ENCODE data around the gene TFRC. TPM values are rescaled to one million over a fixed set of nuclear protein-coding genes. Genes with fewer than 3 reads are reported as not detected.

Gene TFRC
- 100 to 1,000 TPM; 341 to 347 TPM for total RNA-seq

GRCh38 chr3:196081834-196082618, at the start of gene TFRC:
TSS of gene TFRC (minus strand) at chr3:196082090. CDS start at chr3:196077099, 4,991 bp downstream.
- H3K4me3 Mint-ChIP-seq = peak within 1 kb of the TSS; percentile 99
- ChIA-PET POLR2A (interaction anchor here (1.1 to 1.7 kb wide), 3 partner anchors 30 to 105 kb away, joined by 3 to 12 read pairs (median 3); no protein-coding TSS in a partner anchor), CTCF (interaction anchor here (1.0 kb wide), 2 partner anchors 8 to 114 kb away, joined by 3 to 6 read pairs; no protein-coding TSS in a partner anchor)
- H3K4me1 Mint-ChIP-seq (ENCODE audit: low read depth) = peaks cover 31% of the 10 kb centered on the region
- H3K27ac Mint-ChIP-seq = peak within 1 kb of the TSS; percentile 92
- intact Hi-C loops (cut with micrococcal nuclease) = loop anchor here (1.0 kb wide), 5 partner anchors 9 to 420 kb away; no protein-coding TSS in a partner anchor
- H3K27me3 Mint-ChIP-seq = no peaks in the 10 kb centered on the region
- H3K36me3 Mint-ChIP-seq = peaks cover 31% of the 10 kb centered on the region
- peak; percentile 97 for DNase-seq
- H3K9me3 Mint-ChIP-seq = no peaks in the 10 kb centered on the region

GRCh38 chr3:196128172-196128843, 46.4 kb upstream of the TFRC start:
- ChIA-PET POLR2A (interaction anchor here (1.6 kb wide), 1 partner anchor 16 kb away, joined by 5 read pairs; no protein-coding TSS in a partner anchor), CTCF (no interaction called here)
- Mint-ChIP-seq H3K4me1 (ENCODE audit: low read depth) (peaks cover 14% of the 10 kb centered on the region), H3K36me3 (no peaks in the 10 kb centered on the region), H3K27ac (no peak overlapping the region), H3K9me3 (no peaks in the 10 kb centered on the region), H3K4me3 (no peak overlapping the region), H3K27me3 (no peaks in the 10 kb centered on the region)
- no peak for DNase-seq
- intact Hi-C loops (cut with micrococcal nuclease) = no loop called here

GRCh38 chr3:196127308-196128040, 45.6 kb upstream of the TFRC start:
- H3K36me3 Mint-ChIP-seq = no peaks in the 10 kb centered on the region
- no peak overlapping the region for H3K4me3 Mint-ChIP-seq
- no peaks in the 10 kb centered on the region for H3K9me3 Mint-ChIP-seq
- peak; percentile 57 for DNase-seq
- H3K4me1 Mint-ChIP-seq (ENCODE audit: low read depth) = peaks cover 14% of the 10 kb centered on the region
- no peaks in the 10 kb centered on the region for H3K27me3 Mint-ChIP-seq
- POLR2A ChIA-PET = interaction anchor here (1.6 kb wide), 1 partner anchor 15 kb away, joined by 5 read pairs; no protein-coding TSS in a partner anchor
- intact Hi-C loops (cut with micrococcal nuclease) = no loop called here
- CTCF ChIA-PET = no interaction called here
- peak overlapping the region; percentile 10 for H3K27ac Mint-ChIP-seq

GRCh38 chr3:196124608-196125007, 42.7 kb upstream of the TFRC start:
- H3K9me3 Mint-ChIP-seq = no peaks in the 10 kb centered on the region
- ChIA-PET POLR2A (no interaction called here), CTCF (no interaction called here)
- intact Hi-C loops (cut with micrococcal nuclease) = no loop called here
- DNase-seq = no peak
- H3K4me1 Mint-ChIP-seq (ENCODE audit: low read depth) = peaks cover 29% of the 10 kb centered on the region
- no peaks in the 10 kb centered on the region for H3K27me3 Mint-ChIP-seq
- H3K4me3 Mint-ChIP-seq = no peak overlapping the region
- H3K36me3 Mint-ChIP-seq = no peaks in the 10 kb centered on the region
- no peak overlapping the region for H3K27ac Mint-ChIP-seq

- Mint-ChIP-seq H3K4me3 (no peak overlapping the region), H3K9me3 (no peaks in the 10 kb centered on the region), H3K4me1 (ENCODE audit: low read depth) (peaks cover 27% of the 10 kb centered on the region), H3K36me3 (no peaks in the 10 kb centered on the region), H3K27me3 (no peaks in the 10 kb centered on the region), H3K27ac (no peak overlapping the region)
- intact Hi-C loops (cut with micrococcal nuclease) = no loop called here
- CTCF ChIA-PET = interaction anchor here (1.5 kb wide), 1 partner anchor 50 kb away, joined by 8 read pairs; no protein-coding TSS in a partner anchor
- POLR2A ChIA-PET = no interaction called here
- no peak for DNase-seq
Observed at GRCh38 chr3:196122688-196123046, 40.8 kb upstream of the TFRC start.

- Mint-ChIP-seq H3K27me3 (no peaks in the 10 kb centered on the region), H3K36me3 (no peaks in the 10 kb centered on the region), H3K27ac (no peak overlapping the region), H3K4me3 (no peak overlapping the region), H3K9me3 (no peaks in the 10 kb centered on the region), H3K4me1 (ENCODE audit: low read depth) (peaks cover 22% of the 10 kb centered on the region)
- intact Hi-C loops (cut with micrococcal nuclease) = no loop called here
- no peak for DNase-seq
- ChIA-PET POLR2A (no interaction called here), CTCF (interaction anchor here (1.5 kb wide), 1 partner anchor 49 kb away, joined by 8 read pairs; no protein-coding TSS in a partner anchor)
Observed at GRCh38 chr3:196122021-196122687, 40.3 kb upstream of the TFRC start.

- Mint-ChIP-seq H3K27me3 (no peaks in the 10 kb centered on the region), H3K9me3 (no peaks in the 10 kb centered on the region), H3K4me1 (ENCODE audit: low read depth) (peaks cover 15% of the 10 kb centered on the region), H3K27ac (no peak overlapping the region), H3K36me3 (no peaks in the 10 kb centered on the region), H3K4me3 (no peak overlapping the region)
- POLR2A ChIA-PET = no interaction called here
- intact Hi-C loops (cut with micrococcal nuclease) = no loop called here
- CTCF ChIA-PET = no interaction called here
- no peak for DNase-seq
Observed at GRCh38 chr3:196121066-196121465, 39.2 kb upstream of the TFRC start.

GRCh38 chr3:196120291-196120951, 38.5 kb upstream of the TFRC start:
- H3K27ac Mint-ChIP-seq = no peak overlapping the region
- intact Hi-C loops (cut with micrococcal nuclease) = no loop called here
- H3K4me1 Mint-ChIP-seq (ENCODE audit: low read depth) = peaks cover 15% of the 10 kb centered on the region
- no peaks in the 10 kb centered on the region for H3K36me3 Mint-ChIP-seq
- peak; percentile 32 for DNase-seq
- H3K27me3 Mint-ChIP-seq = no peaks in the 10 kb centered on the region
- H3K9me3 Mint-ChIP-seq = no peaks in the 10 kb centered on the region
- no peak overlapping the region for H3K4me3 Mint-ChIP-seq
- ChIA-PET CTCF (no interaction called here), POLR2A (no interaction called here)

GRCh38 chr3:196117809-196118208, 35.9 kb upstream of the TFRC start:
- H3K27ac Mint-ChIP-seq = no peak overlapping the region
- H3K4me1 Mint-ChIP-seq (ENCODE audit: low read depth) = peaks cover 17% of the 10 kb centered on the region
- H3K4me3 Mint-ChIP-seq = no peak overlapping the region
- ChIA-PET CTCF (no interaction called here), POLR2A (no interaction called here)
- no peak for DNase-seq
- intact Hi-C loops (cut with micrococcal nuclease) = no loop called here
- H3K9me3 Mint-ChIP-seq = no peaks in the 10 kb centered on the region
- H3K27me3 Mint-ChIP-seq = no peaks in the 10 kb centered on the region
- H3K36me3 Mint-ChIP-seq = no peaks in the 10 kb centered on the region

- Mint-ChIP-seq H3K27ac (no peak overlapping the region), H3K4me1 (ENCODE audit: low read depth) (peaks cover 26% of the 10 kb centered on the region), H3K9me3 (no peaks in the 10 kb centered on the region), H3K27me3 (no peaks in the 10 kb centered on the region), H3K36me3 (no peaks in the 10 kb centered on the region), H3K4me3 (no peak overlapping the region)
- DNase-seq = no peak
- ChIA-PET POLR2A (no interaction called here), CTCF (no interaction called here)
- intact Hi-C loops (cut with micrococcal nuclease) = no loop called here
Observed at GRCh38 chr3:196115678-196116083, 33.8 kb upstream of the TFRC start.

GRCh38 chr3:196111939-196112386, 30.1 kb upstream of the TFRC start:
- Mint-ChIP-seq H3K4me1 (ENCODE audit: low read depth) (peaks cover 19% of the 10 kb centered on the region), H3K9me3 (no peaks in the 10 kb centered on the region), H3K4me3 (peak overlapping the region; percentile 33), H3K27me3 (no peaks in the 10 kb centered on the region), H3K27ac (peak overlapping the region; percentile 84), H3K36me3 (no peaks in the 10 kb centered on the region)
- intact Hi-C loops (cut with micrococcal nuclease) = loop anchor here (1.0 to 2.0 kb wide), 3 partner anchors 30 to 67 kb away; partner anchors contain the start of gene TFRC
- DNase-seq = peak; percentile 58
- CTCF ChIA-PET = interaction anchor here (1.0 to 2.2 kb wide), 5 partner anchors 39 to 417 kb away, joined by 3 to 8 read pairs (median 5); no protein-coding TSS in a partner anchor
- POLR2A ChIA-PET = interaction anchor here (0.6 to 1.9 kb wide), 4 partner anchors 16 to 1697 kb away, joined by 3 to 6 read pairs (median 5); no protein-coding TSS in a partner anchor

All from activated CD4-positive, alpha-beta memory T cell treated with anti-CD3 and anti-CD28 coated beads for 36 hours (primary cell).